ENCODE results near the gene SFRP2.

The SFRP2 gene

DNA sequence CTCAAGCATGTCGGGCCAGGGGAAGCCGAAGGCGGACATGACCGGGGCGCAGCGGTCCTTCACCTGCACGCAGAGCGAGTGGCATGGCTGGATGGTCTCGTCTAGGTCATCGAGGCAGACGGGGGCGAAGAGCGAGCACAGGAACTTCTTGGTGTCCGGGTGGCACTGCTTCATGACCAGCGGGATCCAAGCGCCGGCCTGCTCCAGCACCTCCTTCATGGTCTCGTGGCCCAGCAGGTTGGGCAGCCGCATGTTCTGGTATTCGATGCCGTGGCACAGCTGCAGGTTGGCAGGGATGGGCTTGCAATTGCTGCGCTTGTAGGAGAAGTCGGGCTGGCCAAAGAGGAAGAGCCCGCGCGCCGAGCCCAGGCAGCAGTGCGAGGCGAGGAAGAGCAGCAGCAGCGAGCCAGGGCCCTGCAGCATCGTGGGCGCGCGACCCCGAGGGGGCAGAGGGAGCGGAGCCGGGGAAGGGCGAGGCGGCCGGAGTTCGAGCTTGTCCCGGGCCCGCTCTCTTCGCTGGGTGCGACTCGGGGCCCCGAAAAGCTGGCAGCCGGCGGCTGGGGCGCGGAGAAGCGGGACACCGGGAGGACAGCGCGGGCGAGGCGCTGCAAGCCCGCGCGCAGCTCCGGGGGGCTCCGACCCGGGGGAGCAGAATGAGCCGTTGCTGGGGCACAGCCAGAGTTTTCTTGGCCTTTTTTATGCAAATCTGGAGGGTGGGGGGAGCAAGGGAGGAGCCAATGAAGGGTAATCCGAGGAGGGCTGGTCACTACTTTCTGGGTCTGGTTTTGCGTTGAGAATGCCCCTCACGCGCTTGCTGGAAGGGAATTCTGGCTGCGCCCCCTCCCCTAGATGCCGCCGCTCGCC is at the start of gene SFRP2:
SFRP2 (minus strand) TSS at position 671 of the 864 bp plus-strand sequence; CDS start at position 423, 248 bp downstream.
- DNase-seq (ENCODE audit: low read depth) = peak; percentile 4

DNA sequence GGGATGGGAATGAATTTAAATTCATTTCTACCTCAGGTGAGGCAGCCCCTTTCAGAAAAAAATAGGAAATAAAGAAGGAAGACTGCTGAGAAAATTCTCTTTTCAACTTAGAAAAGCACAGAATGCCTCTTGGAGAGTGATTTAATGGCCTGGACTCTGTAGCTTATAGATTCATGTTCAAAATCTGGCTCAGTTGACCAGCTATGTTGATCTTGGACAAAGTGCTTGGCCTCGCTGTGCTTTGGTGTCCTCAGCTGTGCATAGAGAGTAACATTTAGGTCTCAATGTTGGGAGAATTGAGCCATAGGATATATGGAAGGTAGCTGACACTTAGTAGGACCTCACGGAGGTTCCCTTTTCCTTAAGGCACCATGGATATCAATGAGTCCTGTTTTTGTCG is 49.7 kb upstream of the SFRP2 start:
- no peak for DNase-seq (ENCODE audit: low read depth)

DNA sequence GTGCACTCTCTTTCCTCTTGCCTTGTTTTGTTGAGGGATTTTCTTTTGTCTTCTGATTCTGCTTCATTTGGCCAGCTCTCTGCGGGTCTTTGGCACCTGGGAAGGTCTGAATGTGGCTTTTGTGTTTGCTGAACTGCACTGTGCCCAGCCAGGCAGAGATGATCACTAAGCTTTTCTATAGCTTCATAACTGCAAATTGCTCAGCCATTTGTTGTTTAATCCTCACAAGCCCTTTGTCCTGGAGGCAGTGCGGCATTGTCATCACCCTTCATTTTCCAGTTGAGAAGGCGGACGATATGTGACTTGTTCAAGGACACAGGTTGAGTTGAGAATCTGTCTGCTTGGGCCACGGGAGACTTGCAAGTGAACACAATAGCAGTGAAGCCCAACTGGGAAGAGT is 46.0 kb upstream of the SFRP2 start:
- no peak for DNase-seq (ENCODE audit: low read depth)

DNA sequence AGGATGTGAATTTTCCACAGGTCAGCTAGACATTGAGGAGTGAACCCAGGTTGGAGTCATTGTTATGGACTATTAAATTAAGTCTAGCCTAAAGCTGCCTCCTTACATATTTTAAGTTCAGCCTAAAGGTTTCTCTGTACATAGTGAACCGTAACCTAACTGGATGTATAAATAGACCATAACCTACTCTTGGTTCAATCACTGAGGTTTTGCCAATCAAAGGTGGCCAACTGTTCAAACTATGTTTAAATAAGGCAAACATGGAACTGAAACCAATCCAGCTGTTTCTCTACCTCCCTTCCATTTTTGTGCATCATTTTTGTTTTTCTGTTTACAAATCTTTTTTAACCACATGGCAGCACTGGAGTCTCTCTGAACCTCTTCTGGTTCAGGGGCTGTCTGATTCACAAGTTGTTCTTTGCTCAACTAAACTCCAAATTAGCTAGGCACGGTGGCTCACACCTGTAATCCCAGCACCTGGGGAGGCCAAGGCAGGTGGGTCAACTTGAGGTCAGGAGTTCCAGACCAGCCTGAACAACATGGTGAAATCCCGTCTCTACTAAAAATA is 43.9 kb upstream of the SFRP2 start:
- no peak for DNase-seq (ENCODE audit: low read depth)

DNA sequence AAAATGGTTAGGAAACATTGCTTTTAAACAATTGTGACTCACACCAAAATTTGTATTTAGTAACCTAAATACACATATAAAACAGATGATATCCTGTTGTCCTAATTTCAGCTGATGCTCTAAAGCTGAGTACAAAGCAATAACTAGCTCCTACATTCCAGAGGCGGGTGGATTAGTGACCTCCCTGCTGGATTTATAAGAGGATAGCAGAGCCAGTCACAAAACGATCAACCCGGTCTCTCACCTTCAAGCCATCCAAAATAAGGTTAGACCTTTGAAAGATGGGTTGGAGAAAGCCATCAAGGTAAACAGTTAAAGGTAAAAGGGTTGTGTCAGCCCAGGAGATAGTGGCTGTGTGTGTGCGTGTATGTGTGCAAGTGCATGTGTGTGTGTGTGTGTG is 43.2 kb upstream of the SFRP2 start:
- no peak for DNase-seq (ENCODE audit: low read depth)

DNA sequence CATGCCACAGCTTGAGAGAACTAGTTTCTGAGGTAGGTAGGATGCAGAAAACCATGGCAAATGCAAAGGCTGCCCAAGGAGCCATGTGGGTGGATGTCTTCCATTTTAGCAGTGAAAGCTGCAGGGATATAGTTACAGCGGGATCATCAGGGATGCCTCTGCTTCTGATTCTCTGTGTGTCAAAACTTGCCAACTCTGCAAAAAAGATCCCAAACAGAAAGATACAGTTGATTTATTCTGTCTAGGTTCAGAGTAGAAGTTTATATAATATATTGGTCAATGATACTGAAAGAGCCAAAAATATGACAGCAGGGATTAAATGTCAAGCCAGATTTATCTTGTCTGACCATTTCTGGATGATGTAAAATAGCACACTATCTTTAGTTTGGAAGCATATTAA is 42.4 kb upstream of the SFRP2 start:
- DNase-seq (ENCODE audit: low read depth) = no peak

GRCh38 chr4:153825691-153826090 is 36.8 kb upstream of the SFRP2 start:
- DNase-seq (ENCODE audit: low read depth) = no peak

GRCh38 chr4:153825126-153825525 is 36.2 kb upstream of the SFRP2 start:
- no peak for DNase-seq (ENCODE audit: low read depth)

DNA sequence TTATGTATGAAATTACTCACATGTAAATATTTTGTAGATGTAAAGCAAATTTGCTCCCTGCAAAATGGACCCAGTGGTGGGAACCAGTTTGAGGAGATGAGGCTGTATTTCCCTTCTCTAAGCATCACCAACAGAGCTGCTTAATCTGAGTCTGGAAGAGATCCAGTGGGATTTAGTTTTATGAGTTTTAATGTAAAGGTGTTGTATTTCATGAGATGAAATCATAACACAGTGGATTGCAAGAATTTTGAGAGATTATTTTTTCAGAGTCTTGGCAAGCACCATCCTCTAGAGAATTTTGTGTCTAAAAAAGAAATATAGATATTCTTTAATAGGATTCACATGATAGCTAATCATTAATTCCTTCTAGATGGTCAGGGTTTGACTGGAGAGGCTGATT is 35.6 kb upstream of the SFRP2 start:
- DNase-seq (ENCODE audit: low read depth) = no peak

DNA sequence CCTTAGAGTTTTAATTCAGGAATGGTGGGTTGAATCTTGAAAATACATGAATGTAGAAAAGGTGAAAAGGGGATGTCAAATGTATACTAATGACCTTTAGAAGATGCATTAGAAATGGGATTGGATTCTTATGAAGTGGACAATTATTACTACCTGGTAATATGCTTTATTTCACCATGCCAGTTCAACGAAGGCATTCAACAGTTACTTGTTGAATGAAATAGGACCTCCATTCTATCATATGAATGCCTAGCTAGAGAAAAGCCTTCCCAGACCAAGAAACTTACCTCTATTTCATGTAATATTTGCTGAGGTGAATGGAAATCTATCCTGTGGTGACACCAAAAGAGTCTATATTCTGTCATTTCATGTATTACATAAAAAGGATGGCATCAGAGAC is 34.6 kb upstream of the SFRP2 start:
- no peak for DNase-seq (ENCODE audit: low read depth)

DNA sequence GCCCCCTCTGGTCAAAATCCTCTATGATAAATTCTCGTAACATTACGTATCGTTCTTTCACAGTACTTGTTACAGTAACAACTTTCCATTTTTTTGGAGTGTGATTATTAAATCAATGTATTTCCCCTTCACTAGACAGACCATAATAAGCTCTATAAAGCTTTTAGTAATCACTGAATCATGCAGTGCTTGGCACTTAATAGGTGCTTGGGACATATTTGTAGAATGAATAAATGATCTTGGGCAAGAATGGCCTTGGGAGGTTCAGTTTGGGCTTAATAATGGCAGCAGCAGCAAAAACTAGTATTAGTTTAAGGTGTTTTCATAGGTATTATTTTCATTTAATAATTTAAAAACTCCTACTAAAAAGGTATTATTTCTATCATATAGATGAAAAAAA is 33.4 kb upstream of the SFRP2 start:
- no peak for DNase-seq (ENCODE audit: low read depth)

- no peak for DNase-seq (ENCODE audit: low read depth)
Observed at GRCh38 chr4:153817466-153817865, 28.6 kb upstream of the SFRP2 start.

DNA sequence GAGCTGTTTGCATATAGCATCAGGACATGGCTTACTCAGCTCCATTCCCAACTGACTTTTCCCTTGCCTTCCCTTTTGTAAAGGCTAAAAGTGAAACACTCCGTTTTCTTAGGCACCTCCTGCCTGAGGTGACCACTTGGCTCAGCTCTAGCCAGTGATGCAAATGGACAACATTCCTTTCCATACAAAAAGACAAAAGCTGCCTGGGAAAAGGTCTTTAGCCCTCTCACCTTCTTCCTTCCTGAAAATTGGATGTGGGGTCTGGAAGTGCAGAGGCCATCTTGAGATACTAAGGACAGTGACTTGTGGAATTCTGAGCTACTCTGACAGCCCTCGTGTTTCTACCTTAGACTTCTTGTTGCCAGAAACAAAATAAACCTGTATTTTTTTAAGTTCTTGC is 27.7 kb upstream of the SFRP2 start:
- no peak for DNase-seq (ENCODE audit: low read depth)

DNA sequence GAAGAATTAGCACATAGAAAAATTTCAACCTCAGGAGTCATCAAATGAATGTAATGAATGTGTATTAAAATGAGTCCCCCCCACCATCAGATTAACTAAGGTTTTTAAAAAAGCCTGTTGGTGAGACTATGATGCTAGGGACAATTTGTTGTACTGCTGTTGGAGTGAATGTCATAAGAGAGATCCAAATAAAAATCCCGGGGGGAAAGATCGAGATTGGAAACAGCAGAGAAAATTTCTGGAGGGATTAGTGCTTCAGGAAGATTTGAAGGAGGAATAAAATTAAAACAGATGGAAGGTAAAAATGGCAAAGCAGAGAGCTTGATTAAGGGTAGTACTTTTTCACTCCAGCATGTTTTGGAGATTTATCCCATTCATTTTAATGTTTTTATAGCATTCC is 25.9 kb upstream of the SFRP2 start:
- no peak for DNase-seq (ENCODE audit: low read depth)

GRCh38 chr4:153809916-153810810 is 21.3 kb upstream of the SFRP2 start:
- no peak for DNase-seq (ENCODE audit: low read depth)

DNA sequence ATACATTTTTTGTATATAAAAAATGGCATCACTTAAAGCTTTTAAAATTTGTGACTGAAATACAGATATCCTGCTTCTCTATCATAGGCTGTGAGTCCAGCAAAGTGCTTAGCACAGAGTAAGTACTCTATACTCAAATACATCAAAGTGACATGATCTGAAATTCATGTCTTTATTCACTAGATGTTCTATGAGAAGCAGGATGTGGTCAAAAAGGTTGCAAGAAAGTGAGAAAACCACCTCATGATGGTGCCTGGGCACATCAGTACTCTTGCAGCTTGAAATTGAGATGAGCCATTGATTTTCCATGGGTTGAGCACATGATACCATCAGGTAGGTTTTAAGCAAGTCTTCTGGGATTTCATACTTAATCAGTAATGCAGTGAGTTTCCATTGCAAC is 20.4 kb upstream of the SFRP2 start:
- DNase-seq (ENCODE audit: low read depth) = no peak

- no peak for DNase-seq (ENCODE audit: low read depth)
Observed at GRCh38 chr4:153808175-153808574, 19.3 kb upstream of the SFRP2 start.

- no peak for DNase-seq (ENCODE audit: low read depth)
Observed at GRCh38 chr4:153806073-153806472, 17.2 kb upstream of the SFRP2 start.

- no peak for DNase-seq (ENCODE audit: low read depth)
Observed at GRCh38 chr4:153804722-153805121, 15.8 kb upstream of the SFRP2 start.

- no peak for DNase-seq (ENCODE audit: low read depth)
Observed at GRCh38 chr4:153799694-153800074, 10.8 kb upstream of the SFRP2 start.

DNA sequence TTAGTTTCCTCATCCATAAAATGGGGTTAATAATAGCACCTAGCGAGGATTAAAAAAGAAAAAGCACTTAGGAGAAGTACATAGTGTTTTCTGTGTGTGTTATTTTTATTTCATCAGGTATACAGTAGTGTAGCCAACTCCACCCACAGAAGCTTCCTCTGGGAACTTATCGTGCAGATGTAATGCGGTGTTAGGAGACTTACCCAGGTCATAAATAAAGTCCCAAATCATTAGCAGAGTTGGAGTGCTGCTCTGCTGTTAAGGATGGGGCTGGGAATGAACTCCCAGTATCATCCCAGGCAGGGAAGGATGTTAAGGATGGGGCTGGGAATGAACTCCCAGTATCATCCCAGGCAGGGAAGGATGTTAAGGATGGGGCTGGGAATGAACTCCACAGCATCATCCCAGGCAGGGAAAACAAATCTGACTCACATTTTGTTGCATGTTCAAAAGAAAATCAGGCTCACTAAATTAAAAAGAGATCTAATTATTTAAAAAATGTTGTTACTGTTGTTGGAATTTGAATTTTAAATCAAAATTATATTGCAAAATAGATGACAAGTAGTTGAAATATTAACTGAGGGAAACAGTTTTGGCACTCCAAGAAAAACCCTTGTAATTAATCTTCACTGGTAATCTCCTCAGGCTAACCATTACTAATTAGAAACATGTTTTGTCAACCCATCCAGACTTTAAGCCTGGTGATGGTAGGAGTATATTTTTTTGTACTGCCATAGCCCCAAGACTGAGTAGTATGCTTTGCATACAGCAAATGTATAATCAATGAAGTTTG is 10.2 kb upstream of the SFRP2 start:
- no peak for DNase-seq (ENCODE audit: low read depth)

DNA sequence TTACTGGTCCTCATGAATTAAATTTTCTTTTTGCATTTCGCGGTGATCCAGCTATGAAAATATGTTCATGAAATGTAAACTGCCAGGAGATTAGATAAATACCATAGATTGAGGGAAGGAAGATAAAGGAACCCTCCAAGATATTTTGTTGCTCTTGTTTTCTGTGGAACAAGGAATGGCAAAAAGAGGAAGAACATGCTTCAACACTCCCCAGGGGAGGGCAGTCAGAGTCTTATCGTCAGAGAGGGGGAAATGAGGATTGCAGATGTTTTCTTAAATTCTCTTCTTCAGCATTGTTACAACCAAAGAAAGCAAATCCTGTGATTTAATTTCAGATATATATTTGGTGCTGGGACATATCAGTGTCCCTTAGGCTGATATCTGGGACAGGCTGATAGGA is 9.5 kb upstream of the SFRP2 start:
- DNase-seq (ENCODE audit: low read depth) = no peak

Measured in EH (cell line).